HG02623 (cell line): ENCODE data around the gene SERPINB10.
"Not testable (repeated sequence)": the region's sequence is repeated elsewhere in the genome, so short reads cannot be mapped to it uniquely, and the experiment has no call there.

Experiments used
- ATAC-seq: cut with Tn5 transposase; IDR thresholded peaks from one replicate; pipeline ENCODE4 v1.9.1; 2021; ENCODE audit warnings: moderate library complexity; ENCODE audit not compliant: unreplicated experiment

SERPINB10 gene

GRCh38 chr18:63890950-63891304 is 16.8 kb upstream of the SERPINB10 start:
- ATAC-seq = peak; percentile 60

- ATAC-seq = no peak
Measured at GRCh38 chr18:63892566-63892965, 15.2 kb upstream of the SERPINB10 start.

GRCh38 chr18:63894106-63894772 is 13.5 kb upstream of the SERPINB10 start:
- no peak for ATAC-seq

- ATAC-seq = no peak
Measured at GRCh38 chr18:63895190-63895589, 12.6 kb upstream of the SERPINB10 start.

- ATAC-seq = no peak
Measured at GRCh38 chr18:63897072-63897471, 10.7 kb upstream of the SERPINB10 start.

- no peak for ATAC-seq
Measured at GRCh38 chr18:63899206-63899605, 8.6 kb upstream of the SERPINB10 start.

DNA sequence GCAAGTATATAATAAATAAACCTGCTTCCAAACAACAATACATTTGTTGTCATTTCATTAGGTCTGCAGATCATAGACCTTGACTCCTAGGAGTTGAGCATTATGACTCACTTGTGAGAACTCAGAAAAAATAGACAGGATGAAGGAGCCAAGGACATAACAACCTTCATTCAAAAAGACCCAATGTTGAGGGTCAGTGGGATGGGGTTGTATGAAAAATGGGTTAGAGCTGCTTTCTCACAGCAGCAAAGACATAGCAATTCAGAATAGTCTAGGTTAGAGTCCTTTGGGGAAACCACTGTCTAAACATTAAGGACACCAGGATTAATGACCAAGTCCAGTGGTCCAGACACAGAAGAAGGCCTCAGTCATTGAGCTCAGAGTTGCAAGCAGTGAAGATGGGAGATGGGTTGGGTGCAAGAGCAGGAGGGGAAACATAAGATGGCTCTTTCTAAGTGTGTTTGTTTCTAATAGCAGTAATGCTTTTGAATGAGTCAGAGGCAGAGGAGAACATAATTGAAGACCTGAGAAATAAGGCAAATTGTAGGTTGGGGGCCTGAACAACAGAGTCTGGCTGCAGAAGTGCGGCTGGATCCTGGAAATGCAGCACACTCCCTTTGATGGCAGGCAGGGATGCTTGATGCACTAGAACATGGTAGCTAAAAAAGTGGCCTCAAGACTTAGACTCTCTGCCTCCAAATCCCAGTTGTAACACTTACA is 3.7 kb upstream of the SERPINB10 start:
- ATAC-seq = no peak

GRCh38 chr18:63904694-63905093 is 3.1 kb upstream of the SERPINB10 start:
- no peak for ATAC-seq

DNA sequence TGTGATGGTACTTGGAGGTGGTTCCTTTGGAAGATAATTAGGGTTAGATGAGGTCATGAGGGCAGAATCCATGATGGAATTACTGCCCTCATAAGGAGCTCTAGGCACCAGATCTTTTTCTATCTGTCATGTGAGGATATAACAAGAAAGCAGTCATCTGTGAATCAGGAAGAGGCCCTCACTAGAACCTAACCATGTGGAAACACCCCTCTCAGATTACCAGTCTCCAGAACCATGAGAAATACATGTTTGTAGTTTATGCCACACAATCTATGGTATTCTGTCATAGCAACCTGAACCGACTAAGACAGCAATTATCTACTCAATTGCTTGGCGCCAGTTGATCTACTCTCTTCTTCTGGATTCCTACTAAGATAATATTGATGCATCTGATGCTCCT is 2.4 kb upstream of the SERPINB10 start:
- ATAC-seq = no peak

DNA sequence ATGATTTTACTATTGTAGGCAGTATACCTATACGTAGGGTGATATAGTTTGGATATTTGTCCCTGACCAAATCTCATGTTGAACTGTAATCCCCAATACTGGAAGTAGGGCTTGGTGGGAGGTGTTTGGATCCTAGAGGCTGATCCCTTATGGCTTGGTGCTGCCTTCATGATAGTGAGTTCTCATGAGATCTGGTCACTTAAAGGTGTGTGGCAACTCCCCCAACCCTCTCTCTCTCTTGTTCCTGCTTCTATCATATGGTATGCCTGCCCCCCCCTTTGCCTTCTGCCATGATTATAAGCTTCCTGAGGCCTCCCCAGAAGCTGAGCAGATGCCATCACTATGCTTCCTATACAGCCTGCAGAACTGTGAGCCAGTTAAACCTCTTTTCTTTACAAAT is 1.7 kb upstream of the SERPINB10 start:
- no peak for ATAC-seq

DNA sequence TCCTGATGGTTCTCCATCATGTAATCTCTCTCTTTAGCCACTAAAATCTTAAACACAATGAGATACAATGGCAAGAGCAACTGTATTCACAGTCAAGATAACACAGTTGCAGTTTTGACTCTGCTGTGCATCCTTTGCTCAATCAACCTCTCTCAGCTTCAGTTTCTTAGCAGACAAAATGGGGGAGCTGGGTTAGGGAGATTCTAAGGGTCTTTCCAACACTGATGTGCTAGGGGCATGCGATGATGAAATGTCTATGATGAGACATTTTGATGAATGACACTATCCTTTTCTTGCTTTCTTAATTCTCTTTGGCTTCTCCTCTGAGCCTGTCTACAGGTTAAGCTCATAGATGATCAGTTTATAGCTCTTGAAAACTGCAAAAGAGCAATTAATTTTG is 1.1 kb downstream of the SERPINB10 start:
- ATAC-seq = no peak

DNA sequence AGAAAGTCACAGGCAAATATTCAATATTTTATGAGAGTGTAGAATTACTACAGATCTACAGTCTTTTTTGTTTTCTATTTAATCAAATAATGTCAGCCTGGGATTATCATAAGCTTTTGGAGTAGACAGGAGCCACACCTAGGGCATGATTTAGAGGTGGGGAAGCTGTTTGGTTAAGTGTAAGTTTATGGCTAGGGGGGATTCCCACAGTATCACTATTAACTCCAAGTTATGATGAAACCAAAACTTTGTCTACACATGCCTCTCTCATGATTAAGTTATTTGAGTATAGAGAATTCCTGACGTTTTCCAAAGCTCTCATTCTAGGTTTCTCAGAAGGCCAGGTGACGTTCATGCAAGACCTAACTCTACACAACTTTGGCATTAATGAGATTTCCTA is 2.1 kb downstream of the SERPINB10 start:
- peak; percentile 73 for ATAC-seq

DNA sequence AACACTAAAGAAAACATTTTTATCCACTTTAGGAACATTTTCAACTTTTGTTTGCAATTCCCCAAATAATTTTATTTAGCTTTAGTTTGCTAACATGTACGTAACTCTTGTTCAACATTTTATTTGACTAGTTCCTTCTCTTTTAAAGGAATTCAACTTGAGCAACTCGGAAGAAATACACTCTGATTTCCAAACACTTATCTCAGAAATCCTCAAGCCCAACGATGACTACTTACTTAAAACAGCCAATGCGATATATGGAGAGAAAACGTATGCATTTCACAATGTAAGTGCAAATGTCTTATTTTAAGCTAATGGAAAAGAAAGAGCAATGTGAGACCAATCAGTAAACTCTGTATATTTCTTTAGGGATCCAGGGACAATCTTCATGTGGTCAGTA is 10.1 kb downstream of the SERPINB10 start:
- ATAC-seq = no peak

- no peak for ATAC-seq
Measured at GRCh38 chr18:63922049-63922448, 14.3 kb downstream of the SERPINB10 start.

DNA sequence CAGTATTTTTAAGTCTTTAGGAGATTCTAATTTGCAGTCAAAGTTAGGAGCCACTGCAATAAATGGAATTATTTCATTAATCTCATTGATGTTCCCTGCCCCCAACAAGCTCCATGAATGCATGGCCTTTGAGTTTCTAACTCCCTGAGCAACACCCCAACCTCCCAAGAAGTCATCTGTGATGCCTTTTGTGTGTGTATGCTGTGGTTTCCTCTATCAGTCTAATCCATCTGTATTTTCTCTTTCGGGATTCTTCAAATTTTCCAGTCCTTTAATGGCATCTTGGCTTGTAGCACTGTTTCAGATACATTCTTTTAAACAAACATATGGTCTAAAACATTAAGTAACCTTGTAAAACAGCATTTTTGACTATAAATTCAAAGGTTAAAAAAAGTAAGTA is 16.8 kb downstream of the SERPINB10 start:
- ATAC-seq = no peak

DNA sequence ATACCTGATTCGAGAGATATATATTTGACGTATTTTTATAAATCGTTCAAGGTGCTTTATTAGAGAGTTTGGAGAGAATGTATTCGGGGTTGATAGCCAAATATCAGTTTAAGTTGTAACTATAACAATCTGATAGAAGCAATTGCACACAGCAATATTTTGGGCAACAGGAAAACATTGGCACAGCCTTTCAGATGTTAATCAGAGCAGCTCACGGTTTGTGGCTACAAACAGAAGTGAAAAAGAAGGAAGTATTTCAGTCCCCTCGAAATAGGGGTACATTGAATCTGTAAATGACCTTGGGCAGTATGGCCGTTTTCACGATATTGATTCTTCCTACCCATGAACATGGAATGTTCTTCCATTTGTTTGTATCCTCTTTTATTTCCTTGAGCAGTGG is 20.6 kb downstream of the SERPINB10 start:
- ATAC-seq = no peak

DNA sequence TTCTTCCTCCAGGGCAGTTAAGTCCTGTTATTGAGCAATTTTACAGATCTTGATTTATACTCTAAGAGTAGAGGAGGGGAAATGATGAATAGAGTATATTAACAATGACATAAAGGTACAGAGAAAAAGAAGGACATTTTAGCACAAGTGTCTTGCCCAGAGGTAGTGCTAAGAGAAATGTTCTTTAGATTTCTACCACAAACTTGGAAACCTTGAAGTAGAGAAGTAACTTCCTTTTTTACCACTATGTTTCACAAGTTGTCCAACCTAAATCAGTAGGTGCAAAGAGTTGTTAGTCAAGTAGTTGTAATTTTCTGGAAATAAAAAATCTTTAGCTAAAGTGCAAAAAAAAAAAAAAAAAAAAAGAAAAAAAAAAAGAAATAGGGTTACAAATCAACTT is 21.6 kb downstream of the SERPINB10 start:
- ATAC-seq = not testable (repeated sequence)

GRCh38 chr18:63930773-63931354 is 23.1 kb downstream of the SERPINB10 start:
- ATAC-seq = no peak

- ATAC-seq = peak; percentile 96
Measured at GRCh38 chr18:63936156-63936931, 28.6 kb downstream of the SERPINB10 start.

- ATAC-seq = peak; percentile 18
Measured at GRCh38 chr18:63936932-63937393, 29.2 kb downstream of the SERPINB10 start.

GRCh38 chr18:63940008-63940407 is 32.2 kb downstream of the SERPINB10 start:
- no peak for ATAC-seq
